K562 (cell line): ENCODE results near the gene HOXB1. TPM values are rescaled to one million over a fixed set of nuclear protein-coding genes. Genes with fewer than 3 reads are reported as not detected.

Experiments
- BCLAF1 ChIP-seq, 2 experiments: fragments of 450-650 bp in 1 of 2; IDR thresholded peaks; 2 replicates each; pipeline ENCODE4 v1.6.1; 2011 to 2017; ENCODE audit warnings: low read depth in 2 of 2, antibody characterized with exemption in 1 of 2, borderline replicate concordance in 1 of 2, low read length in 1 of 2, mild to moderate bottlenecking in 1 of 2, mixed read lengths in 1 of 2; ENCODE audit not compliant: control insufficient read depth in 1 of 2
- CAMTA2 ChIP-seq: fragments of 250-450 bp; sonication (Bioruptor Pico); conservative IDR thresholded peaks from 2 replicates; pipeline ENCODE4 v1.5.1; 2022
- CBX8 ChIP-seq: fragments of 200-600 bp; sonication (generic); IDR thresholded peaks from 2 replicates; pipeline ENCODE4 v1.6.1; 2012; ENCODE audit warnings: borderline replicate concordance, mixed run types, low read depth, mild to moderate bottlenecking, moderate library complexity, mixed read lengths, low read length, control low read depth, inconsistent platforms; ENCODE audit not compliant: poor library complexity, severe bottlenecking; ENCODE audit errors: extremely low read depth
- CHD1 ChIP-seq: fragments of 200-600 bp; sonication (generic); IDR thresholded peaks from one replicate; pipeline ENCODE4 v1.6.1; 2012; ENCODE audit warnings: mild to moderate bottlenecking, moderate library complexity, low read length, inconsistent platforms
- E2F4 ChIP-seq: sonication (generic); formaldehyde crosslinking; IDR thresholded peaks from 2 replicates; pipeline ENCODE4 v1.8.0; 2022; ENCODE audit warnings: mild to moderate bottlenecking, low read depth, missing genetic modification reagents
- GTF2E2 ChIP-seq: fragments of 200-800 bp; sonication (Bioruptor generic); IDR thresholded peaks from 2 replicates; pipeline ENCODE4 v1.6.1; 2016; ENCODE audit warnings: missing genetic modification characterization, missing compliant biosample characterization
- HMG20A ChIP-seq: fragments of 450-650 bp; formaldehyde crosslinking; conservative IDR thresholded peaks from 2 replicates; pipeline ENCODE4 v1.4.0; 2020; ENCODE audit warnings: mild to moderate bottlenecking, mixed read lengths
- MTA1 ChIP-seq: fragments of 450-650 bp; IDR thresholded peaks from 2 replicates; pipeline ENCODE4 v1.6.1; 2017; ENCODE audit warnings: borderline replicate concordance
- MTA2 ChIP-seq: fragments of 450-650 bp; IDR thresholded peaks from 2 replicates; pipeline ENCODE4 v1.6.1; 2016; ENCODE audit warnings: low read depth
- MTF1 ChIP-seq: fragments of 250-450 bp; sonication (Bioruptor Pico); IDR thresholded peaks from 2 replicates; pipeline ENCODE4 v1.9.0; 2021; ENCODE audit warnings: moderate library complexity, mild to moderate bottlenecking, inconsistent platforms, borderline replicate concordance
- NFIX ChIP-seq: fragments of 250-450 bp; sonication (Bioruptor Pico); IDR thresholded peaks from 2 replicates; pipeline ENCODE4 v1.4.0; 2020; ENCODE audit warnings: low read depth, mild to moderate bottlenecking, moderate library complexity
- SETDB1 ChIP-seq: IDR thresholded peaks from one replicate; pipeline ENCODE4 v1.6.1; 2012; ENCODE audit warnings: low read length, control low read depth, inconsistent platforms
- SIN3A ChIP-seq, 2 experiments: fragments of 150-350 bp in 1 of 2; IDR thresholded peaks; 2 replicates each; pipeline ENCODE4 v1.6.1; 2011 to 2016; ENCODE audit warnings: borderline replicate concordance in 2 of 2, low read depth in 2 of 2, low read length in 2 of 2, mild to moderate bottlenecking in 2 of 2, moderate library complexity in 2 of 2; ENCODE audit not compliant: control insufficient read depth in 1 of 2
- SMAD1 ChIP-seq: fragments of 150-350 bp; IDR thresholded peaks from 2 replicates; pipeline ENCODE4 v1.6.1; 2014; ENCODE audit warnings: low read length, low read depth; ENCODE audit not compliant: partially characterized antibody
- SMAD2 ChIP-seq: fragments of 150-350 bp; IDR thresholded peaks from 2 replicates; pipeline ENCODE4 v1.6.1; 2014; ENCODE audit warnings: low read depth, mild to moderate bottlenecking, low read length
- XRCC5 ChIP-seq: fragments of 200-400 bp; formaldehyde crosslinking; IDR thresholded peaks from 2 replicates; pipeline ENCODE4 v1.6.1; 2017; ENCODE audit warnings: low read depth, mild to moderate bottlenecking, low read length
- ZEB2 ChIP-seq: fragments of 450-650 bp; IDR thresholded peaks from 2 replicates; pipeline ENCODE4 v1.6.1; 2016
- ZFP1 ChIP-seq: fragments of 450-650 bp; formaldehyde crosslinking; IDR thresholded peaks from 2 replicates; pipeline ENCODE4 v1.4.0; 2020; ENCODE audit warnings: mild to moderate bottlenecking, mixed read lengths
- ZNF57 ChIP-seq: fragments of 450-650 bp; formaldehyde crosslinking; IDR thresholded peaks from 2 replicates; pipeline ENCODE4 v1.4.0; 2020; ENCODE audit warnings: mild to moderate bottlenecking, moderate library complexity
- ZNF707 ChIP-seq: fragments of 250-450 bp; sonication (Bioruptor Pico); conservative IDR thresholded peaks from 2 replicates; pipeline ENCODE4 v1.8.0; 2022; ENCODE audit warnings: inconsistent platforms, mild to moderate bottlenecking, moderate library complexity
- ZNF717 ChIP-seq: fragments of 250-450 bp; sonication (Bioruptor Pico); IDR thresholded peaks from 2 replicates; pipeline ENCODE4 v1.5.0; 2021
- ZNF77 ChIP-seq: fragments of 250-450 bp; sonication (Bioruptor Pico); IDR thresholded peaks from 2 replicates; pipeline ENCODE4 v1.5.0; 2020
- polyA plus RNA-seq, 8 experiments: library from polyadenylated mRNA; depleted of rRNA in 4 of 8; stranded (reverse) in 5 of 8; unstranded in 3 of 8; fragments of >200 nt; fragmentation: Nextera tagmentation in 2 of 8; fragmentation: Illumina TruSeq in 1 of 8; extraction: Ambion mirVana in 2 of 8; extraction: Trizol in 1 of 8; gene quantifications; 2 replicates each; pipeline versions ENCODE4 v1.2.1 to v1.2.3, GENCODE V29; 2011 to 2014; ENCODE audit warnings: inconsistent platforms in 1 of 8, missing spikeins in 1 of 8
- total RNA-seq, 7 experiments: library from RNA; depleted of rRNA in 6 of 7; stranded (reverse); fragments of >200 nt in 6 of 7; fragmentation: Illumina TruSeq in 2 of 7; extraction: Trizol in 2 of 7; gene quantifications; 2 replicates each; pipeline versions ENCODE4 v1.2.1 to v1.2.3, GENCODE V29; 2011 to 2021; ENCODE audit warnings: low replicate concordance in 1 of 7
- TF ChIP-seq, protein P1 (sequence below): fragments of 450-650 bp; IDR thresholded peaks from 2 replicates; pipeline ENCODE4 v1.6.1; 2016; ENCODE audit warnings: missing biosample characterization, missing genetic modification characterization

HOXB1 gene
- total and polyA plus RNA-seq, 9 of the 15 experiments (the other 6 are each of a cell fraction or from before 2014, with no cell fraction given) = 0.04 TPM; not detected in 8

DNA sequence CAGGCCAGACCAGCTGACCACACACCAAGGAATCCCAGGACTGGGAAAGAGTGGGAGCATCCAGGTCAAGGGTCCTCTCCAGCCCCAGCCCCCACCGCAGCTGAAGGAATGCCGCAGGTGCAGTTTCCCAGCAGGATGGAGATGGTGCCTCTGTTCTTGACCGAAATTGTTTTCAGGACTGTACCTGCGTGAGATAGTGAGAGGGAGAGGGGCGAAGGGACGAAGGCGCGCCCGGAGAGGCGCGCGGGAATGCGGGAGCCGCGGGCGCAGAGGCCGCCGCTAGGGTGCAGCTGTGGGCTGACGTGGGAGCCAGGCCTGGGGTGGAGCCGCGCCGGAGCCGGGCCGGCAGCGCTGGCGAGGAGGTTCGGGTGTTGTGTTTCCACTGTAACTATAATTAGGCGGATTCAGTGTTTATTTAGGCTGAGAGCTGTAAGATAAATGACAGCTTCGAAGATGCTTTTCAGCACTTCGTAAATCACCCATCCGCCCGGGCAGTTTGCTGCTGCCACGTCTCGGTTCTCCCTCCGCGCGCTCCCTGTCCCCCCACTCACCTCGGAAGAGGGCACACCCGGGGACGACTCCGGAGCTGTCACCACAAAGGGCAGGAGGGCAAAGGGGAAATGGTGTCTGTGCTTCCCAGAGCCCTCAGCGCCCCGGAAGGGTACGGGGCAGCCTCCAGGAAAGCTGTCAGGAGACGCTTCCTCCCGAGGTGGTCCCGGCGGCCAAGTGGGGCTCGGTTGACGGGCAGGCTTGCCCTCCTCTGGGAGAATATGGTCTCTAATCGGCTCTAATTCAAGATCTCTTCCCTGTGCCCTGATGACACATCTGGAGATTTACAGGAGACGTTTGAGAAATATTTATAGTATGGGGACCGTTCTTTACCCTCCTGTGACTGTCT is 38.2 kb downstream of the HOXB1 start (continued):
- TF ChIP-seq CBX8 (no peak), ZNF717 (no peak), ZNF57 (CRISPR knock-in tag) (no peak), SIN3A (IDR thresholded peaks at IDR 0.05; ENCODE audit: borderline replicate concordance in 2 of 2, control insufficient read depth in 1 of 2, low read depth in 2 of 2, low read length in 2 of 2) (peak in 1 of 2 experiments; percentile 35; a peak in 1 of 4 replicates), MTF1 (CRISPR knock-in tag) (no peak), NFIX (CRISPR knock-in tag) (no peak), E2F4 (CRISPR knock-in tag) (no peak), CAMTA2 (CRISPR knock-in tag) (no peak), SETDB1 (no peak), CHD1 (peak; percentile 48), ZFP1 (CRISPR knock-in tag) (no peak), XRCC5 (0 out of 2 replicates have a peak, but pooled peaks have one; percentile 20), ZNF707 (CRISPR knock-in tag) (no peak), ZEB2 (no peak), BCLAF1 (IDR thresholded peaks at IDR 0.05; ENCODE audit: borderline replicate concordance in 1 of 2, control insufficient read depth in 1 of 2, low read depth in 2 of 2, low read length in 1 of 2) (no peak), MTA2 (no peak), MTA1 (no peak), HMG20A (CRISPR knock-in tag) (no peak), GTF2E2 (no peak), SMAD1 (no peak), SMAD2 (no peak), ZNF77 (CRISPR knock-in tag) (no peak)
- TF ChIP-seq, protein P1, sequence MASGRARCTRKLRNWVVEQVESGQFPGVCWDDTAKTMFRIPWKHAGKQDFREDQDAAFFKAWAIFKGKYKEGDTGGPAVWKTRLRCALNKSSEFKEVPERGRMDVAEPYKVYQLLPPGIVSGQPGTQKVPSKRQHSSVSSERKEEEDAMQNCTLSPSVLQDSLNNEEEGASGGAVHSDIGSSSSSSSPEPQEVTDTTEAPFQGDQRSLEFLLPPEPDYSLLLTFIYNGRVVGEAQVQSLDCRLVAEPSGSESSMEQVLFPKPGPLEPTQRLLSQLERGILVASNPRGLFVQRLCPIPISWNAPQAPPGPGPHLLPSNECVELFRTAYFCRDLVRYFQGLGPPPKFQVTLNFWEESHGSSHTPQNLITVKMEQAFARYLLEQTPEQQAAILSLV = no peak
